ENCODE data around the gene TM9SF3.
"Not testable (repeated sequence)": the region's sequence is repeated elsewhere in the genome, so short reads cannot be mapped to it uniquely, and the experiment has no call there.

TM9SF3 gene

GRCh38 chr10:96560489-96560888, 26.3 kb downstream of the TM9SF3 start:
- in situ Hi-C loops (cut with MboI; ENCODE audit: low pct_unique_long_range_greater_than_20kb, low sequenced_read_pairs, unreplicated experiment) = no loop called here
- no peak for DNase-seq (ENCODE audit: low spot score)
- TF ChIP-seq, protein P1, sequence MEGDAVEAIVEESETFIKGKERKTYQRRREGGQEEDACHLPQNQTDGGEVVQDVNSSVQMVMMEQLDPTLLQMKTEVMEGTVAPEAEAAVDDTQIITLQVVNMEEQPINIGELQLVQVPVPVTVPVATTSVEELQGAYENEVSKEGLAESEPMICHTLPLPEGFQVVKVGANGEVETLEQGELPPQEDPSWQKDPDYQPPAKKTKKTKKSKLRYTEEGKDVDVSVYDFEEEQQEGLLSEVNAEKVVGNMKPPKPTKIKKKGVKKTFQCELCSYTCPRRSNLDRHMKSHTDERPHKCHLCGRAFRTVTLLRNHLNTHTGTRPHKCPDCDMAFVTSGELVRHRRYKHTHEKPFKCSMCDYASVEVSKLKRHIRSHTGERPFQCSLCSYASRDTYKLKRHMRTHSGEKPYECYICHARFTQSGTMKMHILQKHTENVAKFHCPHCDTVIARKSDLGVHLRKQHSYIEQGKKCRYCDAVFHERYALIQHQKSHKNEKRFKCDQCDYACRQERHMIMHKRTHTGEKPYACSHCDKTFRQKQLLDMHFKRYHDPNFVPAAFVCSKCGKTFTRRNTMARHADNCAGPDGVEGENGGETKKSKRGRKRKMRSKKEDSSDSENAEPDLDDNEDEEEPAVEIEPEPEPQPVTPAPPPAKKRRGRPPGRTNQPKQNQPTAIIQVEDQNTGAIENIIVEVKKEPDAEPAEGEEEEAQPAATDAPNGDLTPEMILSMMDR (IDR thresholded peaks at IDR 0.05; ENCODE audit: extremely low read depth, insufficient read depth, missing control alignments) = no peak

GRCh38 chr10:96556003-96556402, 30.8 kb downstream of the TM9SF3 start:
- no peak for DNase-seq (ENCODE audit: low spot score)
- TF ChIP-seq, protein P1 (IDR thresholded peaks at IDR 0.05; ENCODE audit: extremely low read depth, insufficient read depth, missing control alignments) = peak; percentile 42
- in situ Hi-C loops (cut with MboI; ENCODE audit: low pct_unique_long_range_greater_than_20kb, low sequenced_read_pairs, unreplicated experiment) = no loop called here

DNA sequence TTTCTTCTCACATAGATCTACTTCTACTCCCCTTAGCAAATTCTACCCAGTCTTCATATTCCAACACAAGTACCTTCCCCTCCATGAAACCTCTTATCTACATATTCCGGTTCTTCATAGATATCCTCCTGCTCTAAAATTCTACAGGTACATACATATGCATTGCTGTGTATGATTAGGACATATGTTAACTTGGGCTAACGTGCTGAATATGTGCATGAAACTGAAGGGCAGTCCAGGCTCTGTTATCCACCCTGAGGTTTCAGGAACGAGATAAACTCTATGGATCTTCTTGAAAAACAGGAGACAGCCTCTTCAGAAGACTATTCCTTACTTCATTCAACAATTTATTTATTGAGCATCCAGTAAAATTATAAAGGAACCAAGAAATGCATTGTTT, 31.5 kb downstream of the TM9SF3 start:
- DNase-seq (ENCODE audit: low spot score) = no peak
- in situ Hi-C loops (cut with MboI; ENCODE audit: low pct_unique_long_range_greater_than_20kb, low sequenced_read_pairs, unreplicated experiment) = no loop called here
- TF ChIP-seq, protein P1 (IDR thresholded peaks at IDR 0.05; ENCODE audit: extremely low read depth, insufficient read depth, missing control alignments) = no peak

GRCh38 chr10:96548589-96548988, 38.2 kb downstream of the TM9SF3 start:
- no peak for DNase-seq (ENCODE audit: low spot score)
- TF ChIP-seq, protein P1 (IDR thresholded peaks at IDR 0.05; ENCODE audit: extremely low read depth, insufficient read depth, missing control alignments) = no peak
- in situ Hi-C loops (cut with MboI; ENCODE audit: low pct_unique_long_range_greater_than_20kb, low sequenced_read_pairs, unreplicated experiment) = no loop called here

GRCh38 chr10:96545558-96545957, 41.3 kb downstream of the TM9SF3 start:
- in situ Hi-C loops (cut with MboI; ENCODE audit: low pct_unique_long_range_greater_than_20kb, low sequenced_read_pairs, unreplicated experiment); DNase-seq (ENCODE audit: low spot score): not testable (repeated sequence)

- TF ChIP-seq, protein P1 (IDR thresholded peaks at IDR 0.05; ENCODE audit: extremely low read depth, insufficient read depth, missing control alignments) = no peak
- in situ Hi-C loops (cut with MboI; ENCODE audit: low pct_unique_long_range_greater_than_20kb, low sequenced_read_pairs, unreplicated experiment) = no loop called here
- no peak for DNase-seq (ENCODE audit: low spot score)
Observed at GRCh38 chr10:96541921-96542320, 44.9 kb downstream of the TM9SF3 start.

- in situ Hi-C loops (cut with MboI; ENCODE audit: low pct_unique_long_range_greater_than_20kb, low sequenced_read_pairs, unreplicated experiment) = no loop called here
- TF ChIP-seq, protein P1 (IDR thresholded peaks at IDR 0.05; ENCODE audit: extremely low read depth, insufficient read depth, missing control alignments) = no peak
Observed at GRCh38 chr10:96540240-96540639, 46.6 kb downstream of the TM9SF3 start.

More at GRCh38 chr10:96540240-96540639, 46.6 kb downstream of the TM9SF3 start:
- DNase-seq (ENCODE audit: low spot score) = no peak
